Cerebellar nuclear complex (tissue), 1 donor: Measurements from ENCODE around the gene PAQR4.
A peak's percentile ranks its signal among the peaks of the same experiment; 100 is the strongest.

ENCODE experiments used
- DNase-seq, 2 experiments: peaks; one replicate each; lab custom pipeline; 2025; lab: John Stamatoyannopoulos, UW

PAQR4 gene

DNA sequence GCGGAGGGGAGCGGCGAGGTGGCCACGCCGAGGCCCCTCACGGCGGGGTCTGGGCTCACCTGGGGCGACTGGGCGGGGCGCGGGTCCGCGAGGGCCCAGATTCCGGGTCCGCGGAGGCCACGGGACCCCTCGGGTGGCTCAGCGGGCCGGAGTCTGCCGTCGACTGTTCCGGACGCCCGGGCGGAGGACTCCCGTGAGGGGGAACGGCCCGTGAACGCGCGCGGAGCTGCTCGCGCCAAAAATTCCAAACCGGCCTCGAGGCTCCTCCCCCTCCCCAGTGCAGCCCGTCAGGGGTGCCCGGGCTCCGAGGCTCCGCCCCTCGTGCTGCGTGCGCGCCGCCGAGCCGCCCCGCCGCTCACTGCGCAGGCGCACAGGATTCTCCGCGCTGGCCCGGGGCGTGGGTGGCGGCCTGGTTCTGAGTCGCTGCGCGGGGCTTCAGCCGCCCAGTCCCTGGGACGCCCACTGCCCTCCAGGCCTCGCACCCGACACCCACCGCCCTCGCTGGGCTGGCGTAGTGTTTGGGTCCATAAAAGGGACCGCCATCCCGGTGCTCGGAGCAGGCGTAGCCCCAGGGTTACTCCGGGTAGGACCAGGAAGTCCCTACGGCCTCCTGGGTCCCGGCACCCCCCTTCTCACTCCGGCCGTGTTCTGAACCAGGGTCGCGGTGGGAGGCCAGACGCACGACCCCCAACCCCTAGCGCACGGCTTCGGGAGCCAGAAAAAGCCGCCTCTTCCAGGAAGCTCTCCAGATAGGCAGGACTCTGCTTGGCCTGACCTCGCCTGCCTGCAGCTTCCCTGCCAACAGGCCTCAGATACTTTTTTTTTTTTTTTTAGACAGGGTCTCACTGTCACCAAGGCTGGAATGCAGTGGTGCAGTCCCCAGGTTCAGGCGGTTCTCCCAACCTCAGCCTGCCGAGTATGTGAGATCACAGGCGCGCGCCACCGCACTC, 11.4 kb downstream of the PAQR4 start, which contains the start of gene PKMYT1:
Gene PKMYT1 (minus strand): TSS at position 220 of the 950 bp plus-strand sequence. CDS start 789 bp downstream, outside the sequence.
- peak in 1 of 2 experiments; percentile 70 for DNase-seq

GRCh38 chr16:2981177-2981898, 12.2 kb downstream of the PAQR4 start:
- DNase-seq, result no peak

GRCh38 chr16:2981899-2982250, 12.7 kb downstream of the PAQR4 start:
- DNase-seq, result no peak

GRCh38 chr16:2982402-2982801, 13.3 kb downstream of the PAQR4 start:
- no peak for DNase-seq

- peak in 1 of 2 experiments; percentile 22 for DNase-seq
Measured at GRCh38 chr16:2983706-2984136, 14.6 kb downstream of the PAQR4 start.

GRCh38 chr16:2985462-2985861, 16.3 kb downstream of the PAQR4 start:
- DNase-seq, result no peak

DNA sequence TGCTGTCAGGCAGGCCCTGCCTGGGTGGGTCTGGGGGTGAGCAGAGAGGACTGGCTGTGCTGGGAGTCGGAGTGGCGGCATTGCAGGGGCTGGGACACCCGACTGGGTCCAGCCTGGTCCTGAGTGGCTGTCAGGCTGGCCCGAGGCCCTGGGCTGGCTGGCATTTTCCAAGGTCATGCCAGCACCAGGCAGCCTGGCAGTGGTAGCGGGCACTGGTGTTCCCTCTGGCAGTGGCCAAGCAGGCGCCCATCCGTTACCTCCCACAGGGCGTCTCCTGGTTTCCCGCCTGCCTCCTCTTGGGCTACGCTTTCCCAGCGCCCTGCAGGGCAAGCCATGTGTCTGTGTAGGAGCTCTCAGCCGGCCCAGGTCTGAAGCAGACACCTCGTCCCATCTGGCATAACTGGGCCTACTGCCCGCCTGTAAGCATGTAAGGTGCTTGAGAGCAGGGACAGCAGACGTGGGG, 16.8 kb downstream of the PAQR4 start:
- peak; percentile 65 to 78 for DNase-seq

- no peak for DNase-seq
Measured at GRCh38 chr16:2986623-2987188, 17.6 kb downstream of the PAQR4 start.

GRCh38 chr16:2987286-2987685, 18.1 kb downstream of the PAQR4 start:
- no peak for DNase-seq

- no peak for DNase-seq
Measured at GRCh38 chr16:2987833-2988232, 18.7 kb downstream of the PAQR4 start.

- no peak for DNase-seq
Measured at GRCh38 chr16:2988590-2989099, 19.5 kb downstream of the PAQR4 start.

DNA sequence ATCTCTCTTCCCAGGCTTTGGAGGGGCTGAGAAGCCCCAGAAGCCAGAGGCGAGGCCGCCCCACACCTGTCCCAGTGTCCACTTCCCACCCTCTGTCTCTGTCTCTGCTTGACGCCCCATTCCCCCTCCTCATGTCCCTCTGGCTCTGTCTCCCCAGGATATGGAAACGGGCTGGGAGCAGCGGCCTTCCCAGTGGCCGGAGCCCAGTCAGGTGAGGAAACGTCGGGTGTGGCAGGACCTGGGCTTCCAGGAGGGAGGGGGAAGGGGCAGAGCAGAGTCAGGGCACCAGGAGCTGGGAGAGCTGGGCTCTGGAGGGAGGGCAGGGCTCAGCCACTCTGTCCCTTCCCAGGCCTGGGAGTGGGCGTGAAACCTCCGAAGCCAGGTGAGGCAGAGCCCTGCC, 21.7 kb downstream of the PAQR4 start:
- no peak for DNase-seq

GRCh38 chr16:2991566-2992261, 22.6 kb downstream of the PAQR4 start:
- DNase-seq, result no peak

- no peak for DNase-seq
Measured at GRCh38 chr16:2992383-2993081, 23.4 kb downstream of the PAQR4 start.

DNA sequence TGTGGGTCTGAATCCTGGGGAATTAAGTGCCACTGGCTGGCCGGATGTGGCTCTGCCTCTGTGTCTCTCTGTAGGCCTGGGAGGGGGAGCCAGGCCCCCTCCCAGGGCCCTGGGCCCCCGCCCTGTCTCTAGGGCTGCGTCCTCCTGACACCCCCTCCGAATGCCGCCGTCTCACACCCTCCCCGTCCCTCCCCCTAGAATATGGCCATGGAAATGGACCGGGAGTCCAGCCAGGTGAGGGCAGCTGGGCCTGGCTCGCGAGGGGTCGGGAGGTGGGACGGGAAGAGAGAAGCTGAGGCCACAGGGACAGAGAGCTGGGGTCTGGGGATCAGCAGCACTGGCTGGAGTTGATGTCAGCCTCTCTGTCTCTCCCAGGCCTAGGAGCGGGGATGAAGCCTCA, 27.1 kb downstream of the PAQR4 start:
- DNase-seq, result no peak

- no peak for DNase-seq
Measured at GRCh38 chr16:2999929-3000328, 30.8 kb downstream of the PAQR4 start.

GRCh38 chr16:3000540-3000939, 31.4 kb downstream of the PAQR4 start:
- no peak for DNase-seq

DNA sequence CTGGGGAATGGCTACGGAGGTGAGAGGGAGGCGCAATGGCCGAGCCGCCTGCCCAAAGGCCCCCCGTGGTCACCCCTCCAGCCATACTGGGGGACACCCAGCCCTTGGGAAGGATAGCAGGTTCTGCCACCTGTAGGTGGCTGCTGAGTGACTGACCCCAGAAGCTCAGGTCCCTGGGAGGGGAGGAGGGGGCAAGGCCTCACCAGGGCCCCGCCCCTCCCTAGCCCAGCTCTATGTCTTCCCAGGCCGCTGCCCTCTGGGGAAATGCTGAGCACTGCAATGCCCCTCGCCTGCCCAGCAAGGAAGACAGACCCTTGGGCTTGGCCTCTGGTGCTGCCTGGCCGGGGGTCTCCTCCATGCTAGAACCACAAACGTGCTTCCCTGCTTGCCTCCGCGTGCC, 32.2 kb downstream of the PAQR4 start:
- DNase-seq, result no peak

- DNase-seq, result peak; percentile 96 to 98
Measured at GRCh38 chr16:3003582-3004270, 34.6 kb downstream of the PAQR4 start.

- DNase-seq, result no peak
Measured at GRCh38 chr16:3004319-3004718, 35.2 kb downstream of the PAQR4 start.
